Thyroid gland (tissue), 4 donors: Measurements from ENCODE around the gene KCNQ2. TPM values are rescaled to one million over a fixed set of nuclear protein-coding genes. Genes with fewer than 3 reads are reported as not detected.

Experiments used
- DNase-seq, 2 donors: peaks; one replicate each; pipeline ENCODE4 v3.0.0-alpha.2; 2019
- H3K27ac ChIP-seq, 3 donors: fragments of 200-600 bp; sonication (generic); 1 replicate in 2 of 3; 2 replicates in 1 of 3; pipeline ENCODE4 v1.5.1; 2016 to 2019; ENCODE audit warnings: mild to moderate bottlenecking in 1 of 3, moderate library complexity in 1 of 3
- H3K27me3 ChIP-seq: fragments of 200-600 bp; sonication (generic); one replicate; pipeline ENCODE4 v1.5.1; 2019
- H3K36me3 ChIP-seq, 2 donors: fragments of 200-600 bp; sonication (generic); one replicate each; pipeline ENCODE4 v1.5.1; 2016 to 2019
- H3K4me1 ChIP-seq, 2 donors: fragments of 200-600 bp; sonication (generic); one replicate each; pipeline ENCODE4 v1.5.1; 2017 to 2019
- H3K4me3 ChIP-seq, 3 donors: fragments of 200-600 bp; sonication (generic); replicated peaks in 1 of 3; 1 replicate in 2 of 3; 2 replicates in 1 of 3; pipeline ENCODE4 v1.5.1; 2016; ENCODE audit warnings: mild to moderate bottlenecking in 1 of 3
- H3K9me3 ChIP-seq: fragments of 200-600 bp; sonication (generic); one replicate; pipeline ENCODE4 v1.5.1; 2017
- CTCF ChIP-seq, 6 experiments: fragments of 200-600 bp in 3 of 6; fragments of 450-650 bp in 3 of 6; sonication (generic) in 3 of 6; IDR thresholded peaks; one replicate each; pipeline ENCODE4 v1.5.1; 2016 to 2019; ENCODE audit warnings: antibody characterized with exemption in 6 of 6, mild to moderate bottlenecking in 2 of 6, inconsistent platforms in 1 of 6, moderate library complexity in 1 of 6
- POLR2A ChIP-seq, 2 donors: fragments of 450-650 bp; IDR thresholded peaks; one replicate each; pipeline ENCODE4 v1.6.1; 2017; ENCODE audit warnings: antibody characterized with exemption in 2 of 2, mild to moderate bottlenecking in 2 of 2, moderate library complexity in 1 of 2
- WGBS, 2 donors: methylation state at CpG; one replicate each; pipeline ENCODE4 v1.1.5; 2017; 5-methylcytosine and 5-hydroxymethylcytosine counted together
- intact Hi-C: fragments of 100-400 bp; cut with DNase I; formaldehyde crosslinking; loops from one replicate; pipeline ENCODE4 v1.15.1; 2023
- total RNA-seq, 4 donors: library from RNA; depleted of rRNA; stranded (reverse); fragments of >200 nt; gene quantifications; one replicate each; pipeline ENCODE4 v1.2.3, GENCODE V29; 2016

KCNQ2 gene
- total RNA-seq, 4 donors from 2014 or later = 0.11 to 0.27 TPM; not detected in 2

- 7 to 28% methylated on average over 5 to 12 of the region's 60 CpGs for WGBS, 2 donors
- peaks cover 12% of the 10 kb centered on the region for H3K27me3 ChIP-seq
- peak overlapping the region in 1 of 3 donors; percentile 17 for H3K4me3 ChIP-seq
- TF ChIP-seq POLR2A (IDR thresholded peaks at IDR 0.05) = no peak
- no peak for TF ChIP-seq CTCF (IDR thresholded peaks at IDR 0.05)
- peak; percentile 41 to 44 for DNase-seq
- H3K27ac ChIP-seq = no peak overlapping the region
- H3K36me3 ChIP-seq = no peaks in the 10 kb centered on the region
- peaks cover 0 to 16% of the 10 kb centered on the region in 2 donors for H3K4me1 ChIP-seq
- intact Hi-C loops = loop anchor here (5.0 kb wide), 1 partner anchor 474 kb away; no protein-coding TSS in a partner anchor
- H3K9me3 ChIP-seq = no peaks in the 10 kb centered on the region
Observed at GRCh38 chr20:63497946-63498935, 25.8 kb upstream of the KCNQ2 start.

- no peak for TF ChIP-seq CTCF (IDR thresholded peaks at IDR 0.05)
- TF ChIP-seq POLR2A (IDR thresholded peaks at IDR 0.05) = no peak
- Histone ChIP-seq H3K9me3 (no peaks in the 10 kb centered on the region), H3K4me1 (peaks cover 0 to 16% of the 10 kb centered on the region in 2 donors), H3K27me3 (peaks cover 7% of the 10 kb centered on the region), H3K27ac (no peak overlapping the region), H3K36me3 (no peaks in the 10 kb centered on the region), H3K4me3 (no peak overlapping the region)
- no peak for DNase-seq
- intact Hi-C loops = loop anchor here (5.0 kb wide), 1 partner anchor 475 kb away; no protein-coding TSS in a partner anchor
- 72 to 76% methylated on average over 10 to 16 of the region's 20 CpGs for WGBS, 2 donors
Observed at GRCh38 chr20:63497138-63497945, 24.9 kb upstream of the KCNQ2 start.

- Histone ChIP-seq H3K9me3 (no peaks in the 10 kb centered on the region), H3K4me3 (no peak overlapping the region), H3K4me1 (peaks cover 0 to 16% of the 10 kb centered on the region in 2 donors), H3K27ac (no peak overlapping the region), H3K36me3 (no peaks in the 10 kb centered on the region), H3K27me3 (peaks cover 7% of the 10 kb centered on the region)
- no peak for DNase-seq
- no peak for TF ChIP-seq POLR2A (IDR thresholded peaks at IDR 0.05)
- TF ChIP-seq CTCF (IDR thresholded peaks at IDR 0.05) = no peak
- intact Hi-C loops = loop anchor here (5.0 kb wide), 1 partner anchor 476 kb away; no protein-coding TSS in a partner anchor
- 37 to 50% methylated on average over 5 to 7 of the region's 16 CpGs for WGBS, 2 donors
Observed at GRCh38 chr20:63496596-63497120, 24.2 kb upstream of the KCNQ2 start.

GRCh38 chr20:63495741-63496595 is 23.5 kb upstream of the KCNQ2 start:
- intact Hi-C loops = loop anchor here (5.0 kb wide), 1 partner anchor 476 kb away; no protein-coding TSS in a partner anchor
- Histone ChIP-seq H3K36me3 (no peaks in the 10 kb centered on the region), H3K4me1 (peaks cover 0 to 16% of the 10 kb centered on the region in 2 donors), H3K27me3 (peaks cover 7% of the 10 kb centered on the region), H3K27ac (no peak overlapping the region), H3K4me3 (peak overlapping the region in 1 of 3 donors; percentile 13), H3K9me3 (no peaks in the 10 kb centered on the region)
- 20 to 29% methylated on average over 25 to 30 of the region's 48 CpGs for WGBS, 2 donors
- TF ChIP-seq POLR2A (IDR thresholded peaks at IDR 0.05) = no peak
- TF ChIP-seq CTCF (IDR thresholded peaks at IDR 0.05) = peak; percentile 59 to 94 (median 72)
- peak; percentile 51 to 59 for DNase-seq
